ENCODE measurements around the gene FXN.
"Not testable (repeated sequence)": the region's sequence is repeated elsewhere in the genome, so short reads cannot be mapped to it uniquely, and the experiment has no call there.

DNA sequence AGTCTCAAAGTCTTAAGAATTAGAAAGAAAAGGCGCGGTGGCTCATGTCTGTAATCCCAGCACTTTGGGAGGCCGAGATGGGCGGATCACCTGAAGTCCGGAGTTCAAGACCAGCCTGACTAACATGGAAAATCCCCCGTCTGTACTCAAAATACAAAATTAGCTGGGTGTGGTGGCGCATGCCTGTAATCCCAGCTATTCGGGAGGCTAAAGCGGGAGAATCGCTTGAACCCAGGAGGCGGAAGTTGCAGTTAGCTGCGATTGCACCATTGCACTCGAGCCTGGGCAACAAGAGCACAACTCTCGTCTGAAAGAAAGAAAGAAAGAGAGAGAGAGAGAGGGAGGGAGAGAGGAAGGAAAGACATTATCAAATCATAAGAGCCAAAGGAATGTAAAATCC, 73.2 kb downstream of the FXN start:
- TF ChIP-seq, protein P1, sequence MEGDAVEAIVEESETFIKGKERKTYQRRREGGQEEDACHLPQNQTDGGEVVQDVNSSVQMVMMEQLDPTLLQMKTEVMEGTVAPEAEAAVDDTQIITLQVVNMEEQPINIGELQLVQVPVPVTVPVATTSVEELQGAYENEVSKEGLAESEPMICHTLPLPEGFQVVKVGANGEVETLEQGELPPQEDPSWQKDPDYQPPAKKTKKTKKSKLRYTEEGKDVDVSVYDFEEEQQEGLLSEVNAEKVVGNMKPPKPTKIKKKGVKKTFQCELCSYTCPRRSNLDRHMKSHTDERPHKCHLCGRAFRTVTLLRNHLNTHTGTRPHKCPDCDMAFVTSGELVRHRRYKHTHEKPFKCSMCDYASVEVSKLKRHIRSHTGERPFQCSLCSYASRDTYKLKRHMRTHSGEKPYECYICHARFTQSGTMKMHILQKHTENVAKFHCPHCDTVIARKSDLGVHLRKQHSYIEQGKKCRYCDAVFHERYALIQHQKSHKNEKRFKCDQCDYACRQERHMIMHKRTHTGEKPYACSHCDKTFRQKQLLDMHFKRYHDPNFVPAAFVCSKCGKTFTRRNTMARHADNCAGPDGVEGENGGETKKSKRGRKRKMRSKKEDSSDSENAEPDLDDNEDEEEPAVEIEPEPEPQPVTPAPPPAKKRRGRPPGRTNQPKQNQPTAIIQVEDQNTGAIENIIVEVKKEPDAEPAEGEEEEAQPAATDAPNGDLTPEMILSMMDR (IDR thresholded peaks at IDR 0.05), result not testable (repeated sequence)
- not testable (repeated sequence) for TF ChIP-seq POLR2AphosphoS5 (IDR thresholded peaks at IDR 0.05; ENCODE audit: low read depth, low read length); SIN3A (IDR thresholded peaks at IDR 0.05; ENCODE audit: borderline replicate concordance, insufficient read depth, low read depth, low read length)

All from Panc1 (cell line).